Measurements from ENCODE around the gene HEXIM2.
A peak's percentile ranks its signal among the peaks of the same experiment; 100 is the strongest.

GRCh38 chr17:45129426-45129939 lies 32.2 kb upstream of the HEXIM2 start:
- TF ChIP-seq, protein P1, sequence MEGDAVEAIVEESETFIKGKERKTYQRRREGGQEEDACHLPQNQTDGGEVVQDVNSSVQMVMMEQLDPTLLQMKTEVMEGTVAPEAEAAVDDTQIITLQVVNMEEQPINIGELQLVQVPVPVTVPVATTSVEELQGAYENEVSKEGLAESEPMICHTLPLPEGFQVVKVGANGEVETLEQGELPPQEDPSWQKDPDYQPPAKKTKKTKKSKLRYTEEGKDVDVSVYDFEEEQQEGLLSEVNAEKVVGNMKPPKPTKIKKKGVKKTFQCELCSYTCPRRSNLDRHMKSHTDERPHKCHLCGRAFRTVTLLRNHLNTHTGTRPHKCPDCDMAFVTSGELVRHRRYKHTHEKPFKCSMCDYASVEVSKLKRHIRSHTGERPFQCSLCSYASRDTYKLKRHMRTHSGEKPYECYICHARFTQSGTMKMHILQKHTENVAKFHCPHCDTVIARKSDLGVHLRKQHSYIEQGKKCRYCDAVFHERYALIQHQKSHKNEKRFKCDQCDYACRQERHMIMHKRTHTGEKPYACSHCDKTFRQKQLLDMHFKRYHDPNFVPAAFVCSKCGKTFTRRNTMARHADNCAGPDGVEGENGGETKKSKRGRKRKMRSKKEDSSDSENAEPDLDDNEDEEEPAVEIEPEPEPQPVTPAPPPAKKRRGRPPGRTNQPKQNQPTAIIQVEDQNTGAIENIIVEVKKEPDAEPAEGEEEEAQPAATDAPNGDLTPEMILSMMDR (IDR thresholded peaks at IDR 0.05 in 2 of 3, conservative IDR thresholded peaks at IDR 0.05 in 1 of 3; ENCODE audit: borderline replicate concordance in 1 of 3, insufficient read depth in 1 of 3, low read depth in 2 of 3, low read length in 2 of 3) = no peak
- TF ChIP-seq MAX (IDR thresholded peaks at IDR 0.05) = peak; percentile 69; the same call in 1 of the 2 replicates
- TF ChIP-seq RAD21 (IDR thresholded peaks at IDR 0.05; ENCODE audit: low read depth) = no peak
- no peak for TF ChIP-seq EZH2 (IDR thresholded peaks at IDR 0.05)

Data from HCT116 (cell line).